ENCODE results near the gene PTK7.
"Not testable (repeated sequence)": the region's sequence is repeated elsewhere in the genome, so short reads cannot be mapped to it uniquely, and the experiment has no call there.

The PTK7 gene

GRCh38 chr6:43117466-43117865 lies 41.4 kb downstream of the PTK7 start:
- DNase-seq (ENCODE audit: low spot score), result not testable (repeated sequence)

- no peak for DNase-seq (ENCODE audit: low spot score)
Observed at GRCh38 chr6:43119482-43119881, 43.4 kb downstream of the PTK7 start.

DNA sequence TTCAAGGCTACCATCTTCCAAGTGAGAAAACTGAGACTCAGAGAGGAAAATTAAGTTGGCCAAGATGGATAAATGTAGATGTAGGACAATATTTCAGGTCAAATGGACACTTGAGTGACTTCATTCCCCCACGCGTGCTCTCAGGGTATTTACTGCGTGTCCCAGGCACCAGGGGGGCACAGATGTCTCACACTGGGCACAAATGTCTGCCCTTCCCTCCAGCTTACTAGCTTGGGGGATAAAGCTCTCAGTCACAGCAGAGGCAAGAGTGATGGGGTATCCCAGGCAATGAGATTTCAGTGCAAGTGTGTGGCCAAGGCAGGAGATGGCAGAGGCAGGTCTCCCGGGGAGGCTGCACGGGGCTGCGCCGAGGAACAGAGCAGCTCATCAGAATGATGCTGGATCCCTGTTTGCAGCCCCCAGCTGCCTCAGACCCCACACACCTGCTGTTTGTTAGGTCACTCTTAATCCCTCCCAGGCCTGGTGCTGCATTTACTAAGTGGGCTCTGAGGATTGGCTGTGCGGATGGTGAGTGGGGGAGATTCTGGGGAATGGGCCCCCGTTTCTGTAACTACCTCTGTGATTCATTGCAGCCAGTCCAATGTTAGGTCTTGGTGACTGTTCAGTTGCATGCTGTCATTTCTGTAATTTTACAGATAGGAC lies 44.1 kb downstream of the PTK7 start:
- DNase-seq (ENCODE audit: low spot score), result no peak

DNA sequence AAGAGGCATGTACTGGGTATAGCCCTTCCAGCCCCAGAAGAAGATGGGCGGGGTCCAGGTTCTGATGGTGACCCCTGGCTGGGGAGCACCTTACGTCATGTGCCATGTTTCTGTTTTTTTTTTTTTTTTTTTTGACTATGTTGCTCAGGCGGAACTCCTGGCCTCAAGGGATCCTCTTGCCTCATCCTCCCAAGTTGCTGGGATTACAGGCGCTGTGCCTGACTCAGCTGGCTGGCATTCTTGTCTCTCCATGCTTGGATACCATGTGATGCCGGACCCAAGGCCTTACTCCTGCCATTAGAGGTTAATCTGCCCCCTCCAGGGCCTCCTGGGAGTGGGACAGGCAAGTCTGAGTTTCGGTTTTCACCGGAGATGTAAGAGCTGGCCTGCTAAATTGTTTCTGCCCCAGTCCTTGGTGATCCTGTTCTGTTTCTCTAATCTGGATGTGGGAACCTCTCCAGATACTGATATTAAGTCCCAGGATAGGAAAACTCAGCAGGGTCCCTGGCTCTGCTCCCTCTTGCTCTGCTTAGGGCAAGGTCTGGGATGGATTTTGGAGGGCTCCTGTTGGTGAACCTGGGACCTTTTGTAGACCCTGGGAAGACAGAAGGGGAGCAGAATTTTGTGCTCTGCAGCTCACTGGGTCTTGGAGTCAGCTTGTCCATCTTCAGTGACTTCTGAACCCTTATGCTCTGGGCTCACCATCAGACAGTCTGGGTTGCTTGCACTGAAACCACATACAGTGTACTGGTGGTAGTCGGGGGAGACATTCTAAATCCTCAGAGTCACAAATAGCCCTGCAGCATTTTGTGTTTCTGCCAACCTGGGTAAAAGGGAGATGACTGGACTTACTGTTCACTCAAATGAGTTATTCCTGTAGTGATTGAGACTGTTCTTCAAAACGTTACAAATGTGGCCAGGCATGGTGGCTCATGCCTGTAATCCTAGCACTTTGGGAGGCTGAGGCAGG lies 45.1 kb downstream of the PTK7 start:
- DNase-seq (ENCODE audit: low spot score), result no peak

DNA sequence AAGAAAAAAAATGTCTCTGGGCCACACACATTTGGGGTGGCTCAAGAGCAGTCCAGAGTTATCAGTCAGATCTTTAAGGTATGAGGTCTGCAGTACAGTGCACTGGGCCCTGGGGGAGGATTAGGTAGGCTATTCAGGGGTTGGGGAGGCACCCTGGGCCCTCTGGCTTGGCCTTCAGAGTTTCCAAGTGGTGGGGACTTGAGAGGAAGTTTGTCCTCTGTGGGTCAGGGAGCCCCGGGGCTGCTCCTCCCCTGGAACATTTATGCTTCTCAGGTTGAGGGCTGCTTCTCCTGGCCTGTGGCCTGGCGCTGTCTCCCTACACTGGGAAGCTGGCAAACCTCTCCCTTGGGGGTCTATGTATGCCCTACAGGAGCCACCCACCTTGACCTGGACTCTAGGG lies 46.0 kb downstream of the PTK7 start:
- DNase-seq (ENCODE audit: low spot score), result no peak

- DNase-seq (ENCODE audit: low spot score), result no peak
Observed at GRCh38 chr6:43123461-43124314, 47.6 kb downstream of the PTK7 start.

DNA sequence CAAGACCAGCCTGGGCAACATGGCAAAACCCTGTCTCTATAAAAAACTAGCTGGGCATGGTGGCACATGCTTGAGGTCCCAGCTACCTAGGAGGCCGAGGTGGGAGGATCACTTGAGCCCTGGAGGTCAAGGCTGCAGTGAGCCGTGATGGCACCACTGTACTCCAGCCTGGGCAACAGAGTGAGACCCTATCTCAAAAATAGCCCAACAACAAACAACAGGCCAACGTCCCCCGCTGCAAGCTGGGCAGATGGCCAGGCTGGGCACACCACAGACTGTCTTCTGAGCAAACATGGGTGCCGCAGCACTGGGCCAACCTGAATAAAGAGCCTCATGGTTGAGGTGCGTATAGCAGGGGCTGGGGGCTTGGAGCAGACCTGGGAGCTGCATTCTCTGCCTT lies 48.4 kb downstream of the PTK7 start:
- DNase-seq (ENCODE audit: low spot score), result no peak

- DNase-seq (ENCODE audit: low spot score), result no peak
Observed at GRCh38 chr6:43125119-43125518, 49.0 kb downstream of the PTK7 start.

GRCh38 chr6:43125555-43125954 lies 49.4 kb downstream of the PTK7 start:
- DNase-seq (ENCODE audit: low spot score), result no peak

DNA sequence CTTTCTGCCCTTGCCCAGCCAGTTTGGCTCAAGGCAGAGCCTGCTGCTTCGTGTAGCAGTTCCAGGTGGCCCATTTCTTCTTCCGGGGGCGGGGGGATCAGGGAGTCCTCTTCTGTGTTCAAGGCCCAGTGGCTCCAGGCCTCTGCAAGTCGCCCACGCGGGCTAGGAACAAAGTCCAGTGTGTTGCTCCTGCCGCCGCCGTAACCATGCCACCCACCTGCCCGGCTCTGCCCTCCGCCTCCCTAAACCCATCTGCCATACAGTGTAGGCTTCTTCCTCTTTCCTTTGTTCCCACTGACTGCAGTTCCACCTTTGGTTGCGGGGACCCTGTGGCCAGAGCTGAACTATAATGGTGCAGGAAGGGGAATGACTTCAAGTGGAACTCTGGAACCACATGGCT lies 51.1 kb downstream of the PTK7 start:
- no peak for DNase-seq (ENCODE audit: low spot score)

GRCh38 chr6:43127877-43128276 lies 51.8 kb downstream of the PTK7 start:
- no peak for DNase-seq (ENCODE audit: low spot score)

- no peak for DNase-seq (ENCODE audit: low spot score)
Observed at GRCh38 chr6:43128926-43129325, 52.8 kb downstream of the PTK7 start.

GRCh38 chr6:43129434-43130194 lies 53.5 kb downstream of the PTK7 start:
- DNase-seq (ENCODE audit: low spot score), result no peak

GRCh38 chr6:43130429-43130828 lies 54.3 kb downstream of the PTK7 start:
- DNase-seq (ENCODE audit: low spot score), result no peak

DNA sequence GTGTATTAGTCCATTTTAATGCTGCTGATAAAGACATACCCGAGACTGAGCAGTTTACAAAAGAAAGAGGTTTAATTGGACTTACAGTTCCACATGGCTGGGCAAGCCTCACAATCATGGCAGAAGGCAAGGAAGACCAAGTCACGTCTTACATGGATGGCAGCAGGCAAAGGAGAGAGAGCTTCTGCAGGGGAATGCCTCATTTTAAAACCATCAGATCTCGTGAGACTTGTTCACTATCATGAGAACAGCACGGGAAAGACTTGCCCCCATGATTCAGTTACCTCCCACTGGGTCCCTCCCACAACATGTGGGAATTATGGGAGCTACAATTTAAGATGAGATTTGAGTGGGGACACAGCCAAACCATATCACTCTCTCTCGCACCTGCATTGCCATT lies 55.3 kb downstream of the PTK7 start:
- not testable (repeated sequence) for DNase-seq (ENCODE audit: low spot score)

- no peak for DNase-seq (ENCODE audit: low spot score)
Observed at GRCh38 chr6:43138267-43138666, 62.2 kb downstream of the PTK7 start.

DNA sequence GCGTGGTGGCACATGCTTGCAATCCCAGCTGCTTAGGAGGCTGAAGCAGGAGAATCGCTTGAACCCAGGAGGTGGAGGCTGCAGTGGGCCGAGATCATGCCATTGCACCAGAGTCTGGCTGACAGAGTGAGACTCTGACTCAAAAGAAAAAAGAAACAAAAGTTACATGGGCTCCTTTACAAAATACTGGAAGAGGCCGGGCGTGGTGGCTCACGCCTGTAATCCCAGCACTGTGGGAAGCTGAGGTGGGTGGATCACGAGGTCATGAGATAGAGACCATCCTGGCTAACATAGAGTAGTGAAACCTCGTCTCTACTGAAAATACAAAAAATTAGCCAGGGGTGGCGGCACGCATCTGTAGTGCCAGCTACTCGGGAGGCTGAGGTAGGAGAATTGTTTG lies 63.9 kb downstream of the PTK7 start:
- DNase-seq (ENCODE audit: low spot score), result not testable (repeated sequence)

- DNase-seq (ENCODE audit: low spot score), result no peak
Observed at GRCh38 chr6:43141644-43142043, 65.5 kb downstream of the PTK7 start.

DNA sequence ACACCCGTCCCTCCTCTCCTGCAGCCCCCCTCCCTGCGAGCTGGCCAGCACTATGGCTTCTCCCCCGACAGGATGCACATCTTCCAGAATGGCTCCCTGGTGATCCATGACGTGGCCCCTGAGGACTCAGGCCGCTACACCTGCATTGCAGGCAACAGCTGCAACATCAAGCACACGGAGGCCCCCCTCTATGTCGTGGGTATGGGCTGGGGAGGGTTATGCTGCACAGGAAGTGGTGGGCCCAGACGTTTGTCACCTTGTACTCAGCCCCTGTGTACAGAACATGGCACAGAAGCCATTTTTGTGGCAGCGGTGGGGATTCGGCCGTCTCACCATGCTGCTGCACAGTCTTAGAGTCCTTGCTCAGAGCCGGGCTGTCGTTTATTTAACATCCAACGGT lies 66.0 kb downstream of the PTK7 start:
- no peak for DNase-seq (ENCODE audit: low spot score)

- peak; percentile 65 for DNase-seq (ENCODE audit: low spot score)
Observed at GRCh38 chr6:43143235-43144128, 67.4 kb downstream of the PTK7 start.

GRCh38 chr6:43144879-43145278 lies 68.8 kb downstream of the PTK7 start:
- DNase-seq (ENCODE audit: low spot score), result no peak

Data from pons (tissue), 1 donor.